Dedifferentiated amniotic fluid mesenchymal stem cell (primary cell): ENCODE measurements around the gene DRC7.

Experiments used
- DNase-seq: peaks from one replicate; pipeline ENCODE4 v3.0.0-alpha.2; 2016; ENCODE audit errors: extremely low spot score

The DRC7 gene

GRCh38 chr16:57690782-57691471 lies 3.7 kb upstream of the DRC7 start:
- no peak for DNase-seq

GRCh38 chr16:57692636-57693035 lies 2.0 kb upstream of the DRC7 start:
- DNase-seq, result no peak

- DNase-seq, result no peak
Measured at GRCh38 chr16:57693550-57693949, 1.1 kb upstream of the DRC7 start.

- DNase-seq, result no peak
Measured at GRCh38 chr16:57694231-57694724, 328 bp upstream of the DRC7 start.

GRCh38 chr16:57695680-57696069 lies 1.1 kb downstream of the DRC7 start:
- no peak for DNase-seq

GRCh38 chr16:57696240-57696639 lies 1.6 kb downstream of the DRC7 start:
- DNase-seq, result no peak

DNA sequence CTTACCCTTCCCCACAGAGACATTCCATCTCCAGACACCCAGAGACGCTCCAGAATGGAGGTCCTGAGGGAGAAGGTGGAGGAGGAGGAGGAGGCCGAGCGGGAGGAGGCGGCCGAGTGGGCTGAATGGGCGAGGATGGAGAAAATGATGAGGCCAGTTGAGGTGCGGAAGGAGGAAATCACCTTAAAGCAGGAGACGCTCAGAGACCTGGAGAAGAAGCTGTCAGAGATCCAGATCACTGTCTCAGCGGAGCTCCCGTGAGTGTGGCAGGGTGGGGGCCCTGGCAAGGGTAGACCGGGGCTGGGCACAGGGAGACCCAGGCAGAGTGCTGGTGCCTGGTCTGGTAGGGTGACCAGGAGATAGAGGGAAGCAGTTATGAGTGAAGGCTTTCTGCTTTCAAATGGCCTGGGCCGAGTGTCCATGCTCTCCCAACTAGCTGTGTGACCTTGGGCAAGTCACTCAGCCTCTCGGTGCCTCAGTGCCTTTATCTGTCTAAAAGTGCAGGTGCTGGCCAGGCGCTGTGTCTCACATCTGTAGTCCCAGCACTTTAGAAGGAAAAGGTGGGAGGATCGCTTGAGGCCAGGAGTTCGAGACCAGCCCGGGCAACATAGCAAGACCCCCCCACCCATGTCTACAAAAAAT lies 3.4 kb downstream of the DRC7 start:
- no peak for DNase-seq

DNA sequence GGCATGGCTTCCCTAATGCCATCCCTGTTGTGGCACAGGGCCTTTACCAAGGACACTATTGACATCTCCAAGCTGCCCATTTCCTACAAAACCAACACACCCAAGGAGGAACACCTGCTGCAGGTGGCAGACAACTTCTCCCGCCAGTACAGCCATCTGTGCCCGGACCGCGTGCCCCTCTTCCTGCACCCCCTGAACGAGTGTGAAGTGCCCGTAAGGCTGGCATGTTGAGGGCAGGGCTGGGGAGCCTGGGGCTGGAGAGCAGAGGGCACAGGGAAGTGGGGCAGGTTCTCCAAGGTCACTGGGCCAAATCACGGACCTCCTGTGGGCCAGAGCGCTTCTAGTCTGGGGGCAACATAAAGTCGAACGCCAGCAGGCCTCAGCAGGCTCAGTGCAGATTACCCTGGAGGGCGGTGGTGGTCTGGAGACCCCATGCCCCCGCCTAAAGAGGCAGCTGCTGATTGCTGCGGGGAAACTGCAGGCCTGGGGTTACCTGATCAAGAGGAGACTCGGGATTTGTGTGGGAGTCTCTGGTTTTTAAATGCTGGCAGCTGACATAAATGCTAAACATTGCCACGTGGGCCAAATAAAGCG lies 4.3 kb downstream of the DRC7 start:
- DNase-seq, result no peak

GRCh38 chr16:57699481-57699880 lies 4.9 kb downstream of the DRC7 start:
- no peak for DNase-seq

DNA sequence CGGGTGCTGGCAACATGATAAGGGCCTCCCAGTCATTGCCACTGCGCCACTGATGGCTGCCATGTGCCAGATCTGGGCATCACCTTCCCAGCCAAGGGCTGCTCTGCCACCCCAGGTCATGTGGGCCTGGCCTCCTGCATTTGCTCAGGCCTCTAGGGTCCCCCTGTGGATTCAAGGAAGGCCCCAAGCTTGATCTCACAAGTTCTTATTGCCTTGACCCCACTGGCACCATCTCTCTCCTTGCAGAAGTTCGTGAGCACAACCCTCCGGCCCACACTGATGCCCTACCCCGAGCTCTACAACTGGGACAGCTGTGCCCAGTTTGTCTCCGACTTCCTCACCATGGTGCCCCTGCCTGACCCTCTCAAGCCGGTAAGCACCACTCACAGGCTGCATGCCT lies 5.3 kb downstream of the DRC7 start:
- DNase-seq, result no peak

- no peak for DNase-seq
Measured at GRCh38 chr16:57700781-57701551, 6.4 kb downstream of the DRC7 start.

- DNase-seq, result no peak
Measured at GRCh38 chr16:57701759-57702371, 7.3 kb downstream of the DRC7 start.

- DNase-seq, result no peak
Measured at GRCh38 chr16:57703416-57704010, 8.9 kb downstream of the DRC7 start.

- no peak for DNase-seq
Measured at GRCh38 chr16:57704011-57704904, 9.7 kb downstream of the DRC7 start.

DNA sequence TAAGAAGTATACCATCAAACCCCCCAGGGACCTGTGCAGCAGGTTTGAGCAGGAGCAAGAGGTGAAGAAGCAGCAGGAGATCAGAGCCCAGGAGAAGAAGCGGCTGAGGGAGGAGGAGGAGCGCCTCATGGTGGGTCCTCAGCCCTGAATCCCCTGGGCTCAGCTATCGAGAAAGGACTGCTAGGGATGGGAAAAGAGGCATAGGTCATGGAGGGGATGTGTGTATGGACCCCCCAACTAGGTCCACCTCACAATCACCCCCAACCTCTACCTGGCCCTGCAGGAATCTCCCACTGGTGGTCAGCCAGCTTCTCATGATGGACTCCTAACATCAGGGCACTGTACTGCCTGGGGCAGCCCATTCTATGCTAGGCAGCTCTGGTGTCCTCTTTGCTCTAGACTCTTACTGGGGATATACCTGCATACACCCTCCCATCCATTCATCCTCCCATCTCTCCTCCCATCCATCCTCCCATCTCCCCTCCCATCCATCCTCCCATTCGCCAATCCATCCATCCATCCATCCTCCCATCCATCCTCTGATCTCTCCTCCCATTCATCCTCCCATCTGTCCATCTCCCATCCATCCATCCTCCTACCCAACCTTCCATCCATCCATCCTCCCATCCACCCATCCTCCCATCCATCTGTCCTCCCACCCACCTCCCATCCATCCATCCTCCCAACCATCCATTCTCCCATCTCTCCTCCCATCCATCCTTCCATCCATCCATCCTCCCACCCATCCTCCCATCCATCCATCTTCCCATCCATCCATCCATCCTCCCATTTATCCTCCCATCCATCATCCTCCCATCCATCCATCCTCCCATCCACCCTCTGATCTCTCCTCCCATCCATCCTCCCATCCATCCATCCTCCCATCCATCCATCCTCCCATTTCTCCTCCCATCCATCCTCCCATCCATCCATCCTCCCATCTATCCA lies 10.6 kb downstream of the DRC7 start:
- no peak for DNase-seq

- no peak for DNase-seq
Measured at GRCh38 chr16:57706717-57707116, 12.1 kb downstream of the DRC7 start.

- DNase-seq, result no peak
Measured at GRCh38 chr16:57707331-57707730, 12.7 kb downstream of the DRC7 start.

DNA sequence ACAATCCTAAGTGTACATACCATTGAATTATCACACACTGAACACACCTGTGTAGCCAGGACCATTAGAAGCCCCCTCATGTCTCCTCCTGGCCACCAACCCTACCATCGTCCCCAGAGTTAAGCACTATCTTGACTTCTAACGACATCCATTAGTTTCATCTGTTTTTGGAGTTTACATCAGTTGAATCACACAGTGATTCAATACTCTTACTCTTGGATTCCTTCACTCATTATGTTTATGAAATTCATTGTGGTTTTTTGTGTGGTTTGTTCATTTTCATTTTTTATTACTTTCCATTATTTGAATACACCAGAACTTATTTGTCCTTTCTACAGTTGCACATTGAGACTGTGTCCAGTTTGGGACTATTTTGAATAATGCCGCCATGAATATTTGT lies 13.6 kb downstream of the DRC7 start:
- no peak for DNase-seq

GRCh38 chr16:57709663-57710062 lies 15.1 kb downstream of the DRC7 start:
- no peak for DNase-seq
